Stomach (tissue), 9 donors: ENCODE measurements around the gene ZFYVE9. TPM values are rescaled to one million over a fixed set of nuclear protein-coding genes. Genes with fewer than 3 reads are reported as not detected.
"Not testable (repeated sequence)": the region's sequence is repeated elsewhere in the genome, so short reads cannot be mapped to it uniquely, and the experiment has no call there.

ENCODE experiments used
- DNase-seq, 2 donors: peaks; one replicate each; pipeline versions ENCODE4 v3.0.0 to v3.0.0-alpha.2; 2013 to 2019
- H3K27ac ChIP-seq, 5 donors: fragments of 200-600 bp in 4 of 5; sonication (generic) in 4 of 5; one replicate each; pipeline ENCODE4 v1.5.1; 2013 to 2019; ENCODE audit warnings: mild to moderate bottlenecking in 1 of 5, moderate library complexity in 1 of 5
- H3K27me3 ChIP-seq, 3 donors: fragments of 200-600 bp; sonication (generic); one replicate each; pipeline ENCODE4 v1.5.1; 2017 to 2019; ENCODE audit warnings: mixed run types in 1 of 3
- H3K36me3 ChIP-seq, 4 donors: fragments of 200-600 bp; sonication (generic); 1 replicate in 3 of 4; 2 replicates in 1 of 4; pipeline ENCODE4 v1.5.1; 2016 to 2019
- H3K4me1 ChIP-seq, 4 donors: fragments of 200-600 bp; sonication (generic); one replicate each; pipeline ENCODE4 v1.5.1; 2016 to 2019
- H3K4me3 ChIP-seq, 4 donors: fragments of 200-600 bp; sonication (generic) in 3 of 4; one replicate each; pipeline ENCODE4 v1.5.1; 2016 to 2019; ENCODE audit warnings: mild to moderate bottlenecking in 1 of 4
- H3K9me3 ChIP-seq, 4 donors: fragments of 200-600 bp; sonication (generic); one replicate each; pipeline ENCODE4 v1.5.1; 2016 to 2019
- EP300 ChIP-seq: sonication (generic); formaldehyde crosslinking; IDR thresholded peaks from one replicate; pipeline ENCODE4 v1.6.1; 2017; ENCODE audit warnings: antibody characterized with exemption
- POLR2A ChIP-seq, 4 donors: fragments of 450-650 bp; IDR thresholded peaks; one replicate each; pipeline ENCODE4 v1.6.1; 2016; ENCODE audit warnings: antibody characterized with exemption in 4 of 4, control low read depth in 2 of 4, mild to moderate bottlenecking in 1 of 4, moderate library complexity in 1 of 4
- POLR2AphosphoS5 ChIP-seq, 3 donors: sonication (generic); formaldehyde crosslinking; IDR thresholded peaks; one replicate each; pipeline ENCODE4 v1.6.1; 2016; ENCODE audit warnings: antibody characterized with exemption in 3 of 3
- WGBS, 5 donors: extraction: QIAGEN DNeasy Blood & Tissue Kit in 3 of 5; methylation state at CpG; one replicate each; pipeline versions ENCODE4 v1.1.5 to v1.1.7; 2013 to 2018; 5-methylcytosine and 5-hydroxymethylcytosine counted together
- intact Hi-C: fragments of 100-400 bp; cut with DNase I; formaldehyde crosslinking; loops from one replicate; pipeline ENCODE4 v1.15.1; 2023; ENCODE audit warnings: low total_unique reads
- polyA plus RNA-seq, 3 donors: library from polyadenylated mRNA; stranded (reverse); fragments of 200-250 nt; gene quantifications; one replicate each; pipeline ENCODE4 v1.2.3, GENCODE V29; 2013
- total RNA-seq, 5 donors: library from RNA; depleted of rRNA; stranded (reverse); fragments of >200 nt; gene quantifications; one replicate each; pipeline versions ENCODE4 v1.1.0 to v1.2.3, GENCODE V29; 2014 to 2016
- TF ChIP-seq, protein P1 (sequence below), 7 experiments: fragments of 450-650 bp in 4 of 7; fragments of 200-600 bp in 3 of 7; sonication (generic) in 3 of 7; IDR thresholded peaks; one replicate each; pipeline ENCODE4 v1.5.1; 2016 to 2019; ENCODE audit warnings: antibody characterized with exemption in 7 of 7, control low read depth in 2 of 7, mild to moderate bottlenecking in 1 of 7
- donor health status: healthy with polysubstance abuse.
- donor health status: Bipolar disorder and iron deficiency.
- donor health status: healthy.

Gene ZFYVE9
- total and polyA plus RNA-seq, 8 donors, result 3.6 to 61.1 (median 15.7) TPM

GRCh38 chr1:52164604-52165003 is 22.7 kb downstream of the ZFYVE9 start:
- no peak overlapping the region for H3K27ac ChIP-seq
- DNase-seq, result no peak

GRCh38 chr1:52166996-52167753 is 25.3 kb downstream of the ZFYVE9 start:
- no peaks in the 10 kb centered on the region for H3K36me3 ChIP-seq
- no peak for TF ChIP-seq POLR2A (IDR thresholded peaks at IDR 0.05)
- TF ChIP-seq POLR2AphosphoS5 (IDR thresholded peaks at IDR 0.05), result no peak
- no peak for TF ChIP-seq EP300
- TF ChIP-seq, protein P1, sequence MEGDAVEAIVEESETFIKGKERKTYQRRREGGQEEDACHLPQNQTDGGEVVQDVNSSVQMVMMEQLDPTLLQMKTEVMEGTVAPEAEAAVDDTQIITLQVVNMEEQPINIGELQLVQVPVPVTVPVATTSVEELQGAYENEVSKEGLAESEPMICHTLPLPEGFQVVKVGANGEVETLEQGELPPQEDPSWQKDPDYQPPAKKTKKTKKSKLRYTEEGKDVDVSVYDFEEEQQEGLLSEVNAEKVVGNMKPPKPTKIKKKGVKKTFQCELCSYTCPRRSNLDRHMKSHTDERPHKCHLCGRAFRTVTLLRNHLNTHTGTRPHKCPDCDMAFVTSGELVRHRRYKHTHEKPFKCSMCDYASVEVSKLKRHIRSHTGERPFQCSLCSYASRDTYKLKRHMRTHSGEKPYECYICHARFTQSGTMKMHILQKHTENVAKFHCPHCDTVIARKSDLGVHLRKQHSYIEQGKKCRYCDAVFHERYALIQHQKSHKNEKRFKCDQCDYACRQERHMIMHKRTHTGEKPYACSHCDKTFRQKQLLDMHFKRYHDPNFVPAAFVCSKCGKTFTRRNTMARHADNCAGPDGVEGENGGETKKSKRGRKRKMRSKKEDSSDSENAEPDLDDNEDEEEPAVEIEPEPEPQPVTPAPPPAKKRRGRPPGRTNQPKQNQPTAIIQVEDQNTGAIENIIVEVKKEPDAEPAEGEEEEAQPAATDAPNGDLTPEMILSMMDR (IDR thresholded peaks at IDR 0.05), result no peak
- intact Hi-C loops, result no loop called here
- H3K4me3 ChIP-seq, result no peak overlapping the region
- no peaks in the 10 kb centered on the region for H3K27me3 ChIP-seq
- no peak for DNase-seq
- H3K9me3 ChIP-seq, result peaks cover 0 to 5% (median 0%) of the 10 kb centered on the region in 4 donors
- no peak overlapping the region for H3K27ac ChIP-seq
- WGBS, 5 donors, result 86 to 92% (median 88%) methylated on average over 6 of the region's 6 CpGs
- no peaks in the 10 kb centered on the region for H3K4me1 ChIP-seq

More at GRCh38 chr1:52164604-52165003, 22.7 kb downstream of the ZFYVE9 start:
- Histone ChIP-seq H3K27me3 (no peaks in the 10 kb centered on the region), H3K9me3 (no peaks in the 10 kb centered on the region), H3K36me3 (no peaks in the 10 kb centered on the region), H3K4me3 (no peak overlapping the region), H3K4me1 (peaks cover 0 to under 1% (median 0%) of the 10 kb centered on the region in 4 donors)
- 95 to 98% (median 97%) methylated on average over 4 of the region's 4 CpGs for WGBS, 5 donors
- TF ChIP-seq EP300 (no peak), POLR2AphosphoS5 (IDR thresholded peaks at IDR 0.05) (no peak), POLR2A (IDR thresholded peaks at IDR 0.05) (no peak)
- TF ChIP-seq, protein P1 (IDR thresholded peaks at IDR 0.05), result no peak
- intact Hi-C loops, result no loop called here

- Histone ChIP-seq H3K27me3 (no peaks in the 10 kb centered on the region), H3K27ac (no peak overlapping the region), H3K4me3 (no peak overlapping the region), H3K4me1 (no peaks in the 10 kb centered on the region), H3K36me3 (no peaks in the 10 kb centered on the region), H3K9me3 (peaks cover 0 to 5% (median 0%) of the 10 kb centered on the region in 4 donors)
- no peak for DNase-seq
- intact Hi-C loops, result no loop called here
- no peak for TF ChIP-seq POLR2A (IDR thresholded peaks at IDR 0.05)
- TF ChIP-seq POLR2AphosphoS5 (IDR thresholded peaks at IDR 0.05), result no peak
- TF ChIP-seq, protein P1 (IDR thresholded peaks at IDR 0.05), result no peak
- no peak for TF ChIP-seq EP300
- 88 to 93% (median 92%) methylated on average over 7 of the region's 7 CpGs for WGBS, 5 donors
These were observed 26.6 kb downstream of the ZFYVE9 start for GRCh38 chr1:52168373-52169080.

DNA sequence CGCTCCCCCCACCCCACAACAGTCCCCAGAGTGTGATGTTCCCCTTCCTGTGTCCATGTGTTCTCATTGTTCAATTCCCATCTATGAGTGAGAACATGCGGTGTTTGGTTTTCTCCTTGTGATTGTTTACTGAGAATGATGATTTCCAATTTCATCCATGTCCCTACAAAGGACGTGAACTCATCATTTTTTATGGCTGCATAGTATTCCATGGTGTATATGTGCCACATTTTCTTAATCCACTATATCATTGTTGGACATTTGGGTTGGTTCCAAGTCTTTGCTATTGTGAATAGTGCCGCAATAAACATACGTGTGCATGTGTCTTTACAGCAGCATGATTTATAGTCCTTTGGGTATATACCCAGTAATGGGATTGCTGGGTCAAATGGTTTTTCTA is 29.3 kb downstream of the ZFYVE9 start:
- H3K27ac ChIP-seq, intact Hi-C loops, H3K9me3 ChIP-seq, H3K36me3 ChIP-seq, DNase-seq, H3K27me3 ChIP-seq, H3K4me3 ChIP-seq, H3K4me1 ChIP-seq: not testable (repeated sequence)
- 88 to 99% (median 96%) methylated on average over 4 to 5 of the region's 5 CpGs for WGBS, 5 donors
